Measurements from ENCODE around the gene GH1.
"Not testable (repeated sequence)": the region's sequence is repeated elsewhere in the genome, so short reads cannot be mapped to it uniquely, and the experiment has no call there.

GH1 gene

GRCh38 chr17:63918789-63919305 is at the start of gene GH1:
TSS of gene GH1 (minus strand) at chr17:63918839. CDS start at chr17:63918776, 63 bp downstream.
- not testable (repeated sequence) for H3K4me3 ChIP-seq (ENCODE audit: control insufficient read depth, low read depth, low read length); DNase-seq (ENCODE audit: low read depth)

- no peak for DNase-seq (ENCODE audit: low read depth)
- H3K4me3 ChIP-seq (ENCODE audit: control insufficient read depth, low read depth, low read length), result no peak overlapping the region
- TF ChIP-seq CTCF (IDR thresholded peaks at IDR 0.05; ENCODE audit: control insufficient read depth, insufficient read depth, low read depth, low read length, missing control alignments), result no peak
Observed at GRCh38 chr17:63967953-63968352, 49.3 kb upstream of the GH1 start.

- DNase-seq (ENCODE audit: low read depth), result no peak
- H3K4me3 ChIP-seq (ENCODE audit: control insufficient read depth, low read depth, low read length), result no peak overlapping the region
- TF ChIP-seq CTCF (IDR thresholded peaks at IDR 0.05; ENCODE audit: control insufficient read depth, insufficient read depth, low read depth, low read length, missing control alignments), result no peak
Observed at GRCh38 chr17:63966646-63967264, 48.1 kb upstream of the GH1 start.

- H3K4me3 ChIP-seq (ENCODE audit: control insufficient read depth, low read depth, low read length), result no peak overlapping the region
- TF ChIP-seq CTCF (IDR thresholded peaks at IDR 0.05; ENCODE audit: control insufficient read depth, insufficient read depth, low read depth, low read length, missing control alignments), result no peak
- no peak for DNase-seq (ENCODE audit: low read depth)
Observed at GRCh38 chr17:63963123-63963522, 44.5 kb upstream of the GH1 start.

- no peak overlapping the region for H3K4me3 ChIP-seq (ENCODE audit: control insufficient read depth, low read depth, low read length)
- no peak for TF ChIP-seq CTCF (IDR thresholded peaks at IDR 0.05; ENCODE audit: control insufficient read depth, insufficient read depth, low read depth, low read length, missing control alignments)
- no peak for DNase-seq (ENCODE audit: low read depth)
Observed at GRCh38 chr17:63962298-63962744, 43.7 kb upstream of the GH1 start.

GRCh38 chr17:63961355-63962212 is 42.9 kb upstream of the GH1 start:
- no peak for DNase-seq (ENCODE audit: low read depth)
- no peak overlapping the region for H3K4me3 ChIP-seq (ENCODE audit: control insufficient read depth, low read depth, low read length)

More at GRCh38 chr17:63961355-63962212, 42.9 kb upstream of the GH1 start:
- no peak for TF ChIP-seq CTCF (IDR thresholded peaks at IDR 0.05; ENCODE audit: control insufficient read depth, insufficient read depth, low read depth, low read length, missing control alignments)

All from AG09309 (cell line).